K562 (cell line): Measurements from ENCODE around the gene ORAI2. TPM values are rescaled to one million over a fixed set of nuclear protein-coding genes. Genes with fewer than 3 reads are reported as not detected.

Experiments used
- ELF4 ChIP-seq: fragments of 450-650 bp; formaldehyde crosslinking; IDR thresholded peaks from 2 replicates; pipeline ENCODE4 v1.4.0; 2022; ENCODE audit warnings: missing genetic modification characterization
- ETV1 ChIP-seq: fragments of 450-650 bp; conservative IDR thresholded peaks from 2 replicates; pipeline ENCODE4 v1.6.1; 2016; ENCODE audit warnings: missing genetic modification characterization, control low read depth, low read depth, missing compliant biosample characterization
- GATAD2A ChIP-seq: fragments of 450-650 bp; IDR thresholded peaks from 2 replicates; pipeline ENCODE4 v1.6.1; 2017
- HNRNPUL1 ChIP-seq: fragments of 200-400 bp; formaldehyde crosslinking; IDR thresholded peaks from 2 replicates; pipeline ENCODE4 v1.6.1; 2017; ENCODE audit warnings: low read length
- JUND ChIP-seq, 2 experiments: IDR thresholded peaks; 2 replicates in 1 of 2; 3 replicates in 1 of 2; pipeline ENCODE4 v1.6.1; 2011; ENCODE audit warnings: borderline replicate concordance in 2 of 2, low read depth in 2 of 2, low read length in 2 of 2, improper control_type of control experiment in 1 of 2, missing biosample characterization in 1 of 2, missing genetic modification characterization in 1 of 2, missing genetic modification reagents in 1 of 2
- MEF2D ChIP-seq: conservative IDR thresholded peaks from 2 replicates; pipeline ENCODE4 v1.6.1; 2016; ENCODE audit warnings: low read depth, missing genetic modification characterization, missing compliant biosample characterization
- MTA3 ChIP-seq: fragments of 450-650 bp; formaldehyde crosslinking; IDR thresholded peaks from 2 replicates; pipeline ENCODE4 v1.6.1; 2017; ENCODE audit warnings: mild to moderate bottlenecking, borderline replicate concordance
- PHB ChIP-seq: fragments of 250-450 bp; sonication (Bioruptor Pico); IDR thresholded peaks from 2 replicates; pipeline ENCODE4 v1.5.0; 2021
- POLR2A ChIP-seq: fragments of 450-650 bp; conservative IDR thresholded peaks from 2 replicates; pipeline ENCODE4 v1.6.1; 2016
- POLR3G ChIP-seq: IDR thresholded peaks from 2 replicates; pipeline ENCODE4 v1.6.1; 2011; ENCODE audit not compliant: insufficient read length, insufficient replicate concordance; ENCODE audit errors: extremely low read depth
- RBM15 ChIP-seq: fragments of 200-400 bp; formaldehyde crosslinking; IDR thresholded peaks from 2 replicates; pipeline ENCODE4 v1.6.1; 2018; ENCODE audit warnings: mild to moderate bottlenecking, low read length, moderate library complexity; ENCODE audit not compliant: insufficient read depth
- RNF219 ChIP-seq: fragments of 250-450 bp; sonication (Bioruptor Pico); IDR thresholded peaks from 2 replicates; pipeline ENCODE4 v1.5.0; 2022; ENCODE audit warnings: mild to moderate bottlenecking
- SMARCE1 ChIP-seq: fragments of 450-650 bp; IDR thresholded peaks from 2 replicates; pipeline ENCODE4 v1.7.1; 2016; ENCODE audit warnings: mild to moderate bottlenecking
- TCF7 ChIP-seq: sonication (generic); IDR thresholded peaks from 2 replicates; pipeline ENCODE4 v1.6.1; 2016; ENCODE audit warnings: antibody characterized with exemption, borderline replicate concordance
- ZBTB33 ChIP-seq: sonication (generic); formaldehyde crosslinking; IDR thresholded peaks from 2 replicates; pipeline ENCODE4 v1.8.1; 2023; ENCODE audit warnings: mild to moderate bottlenecking, missing genetic modification reagents
- ZC3H4 ChIP-seq: sonication (generic); formaldehyde crosslinking; IDR thresholded peaks from 2 replicates; pipeline ENCODE4 v1.9.0; 2021; ENCODE audit warnings: missing genetic modification reagents, borderline replicate concordance
- ZFP91 ChIP-seq: sonication (generic); formaldehyde crosslinking; IDR thresholded peaks from 2 replicates; pipeline ENCODE4 v1.8.0; 2022; ENCODE audit warnings: mild to moderate bottlenecking, missing genetic modification reagents
- ZNF121 ChIP-seq: sonication (generic); formaldehyde crosslinking; conservative IDR thresholded peaks from 2 replicates; pipeline ENCODE4 v1.8.0; 2022; ENCODE audit warnings: missing genetic modification reagents
- ZNF277 ChIP-seq: fragments of 250-450 bp; sonication (Bioruptor Pico); IDR thresholded peaks from 2 replicates; pipeline ENCODE4 v1.8.0; 2022; ENCODE audit warnings: inconsistent platforms, mild to moderate bottlenecking, moderate library complexity, borderline replicate concordance
- ZNF444 ChIP-seq: fragments of 250-450 bp; sonication (Bioruptor Pico); IDR thresholded peaks from 2 replicates; pipeline ENCODE4 v1.4.0; 2020; ENCODE audit warnings: mild to moderate bottlenecking, moderate library complexity
- ZNF583 ChIP-seq: fragments of 250-450 bp; sonication (Bioruptor Pico); IDR thresholded peaks from 2 replicates; pipeline ENCODE4 v1.4.0; 2020
- ZNF75A ChIP-seq: fragments of 450-650 bp; formaldehyde crosslinking; IDR thresholded peaks from 2 replicates; pipeline ENCODE4 v1.4.0; 2020; ENCODE audit warnings: mild to moderate bottlenecking
- polyA plus RNA-seq, 8 experiments: library from polyadenylated mRNA; depleted of rRNA in 4 of 8; stranded (reverse) in 5 of 8; unstranded in 3 of 8; fragments of >200 nt; fragmentation: Nextera tagmentation in 2 of 8; fragmentation: Illumina TruSeq in 1 of 8; extraction: Ambion mirVana in 2 of 8; extraction: Trizol in 1 of 8; gene quantifications; 2 replicates each; pipeline versions ENCODE4 v1.2.1 to v1.2.3, GENCODE V29; 2011 to 2014; ENCODE audit warnings: inconsistent platforms in 1 of 8, missing spikeins in 1 of 8
- total RNA-seq, 7 experiments: library from RNA; depleted of rRNA in 6 of 7; stranded (reverse); fragments of >200 nt in 6 of 7; fragmentation: Illumina TruSeq in 2 of 7; extraction: Trizol in 2 of 7; gene quantifications; 2 replicates each; pipeline versions ENCODE4 v1.2.1 to v1.2.3, GENCODE V29; 2011 to 2021; ENCODE audit warnings: low replicate concordance in 1 of 7

Gene ORAI2
- total and polyA plus RNA-seq, 9 of the 15 experiments (the other 6 are each of a cell fraction or from before 2014, with no cell fraction given): 1.1 to 27.7 (median 9.2) TPM

GRCh38 chr7:102469351-102469971 lies 36.1 kb downstream of the ORAI2 start (continued):
- no peak for TF ChIP-seq RNF219 (CRISPR knock-in tag)
- no peak for TF ChIP-seq GATAD2A
- no peak for TF ChIP-seq POLR3G
- TF ChIP-seq ZNF277 (CRISPR knock-in tag): no peak
- no peak for TF ChIP-seq ZNF444
- TF ChIP-seq ZC3H4: no peak
- TF ChIP-seq POLR2A: 0 out of 2 replicates have a peak, but pooled peaks have one; percentile 7
- TF ChIP-seq JUND (IDR thresholded peaks at IDR 0.05; ENCODE audit: borderline replicate concordance, low read depth, low read length): no peak
- TF ChIP-seq JUND (tag; IDR thresholded peaks at IDR 0.05; ENCODE audit: borderline replicate concordance, low read depth, low read length): no peak
- TF ChIP-seq ETV1: no peak
- no peak for TF ChIP-seq ZNF121 (CRISPR knock-in tag)
- no peak for TF ChIP-seq PHB (CRISPR knock-in tag)
- no peak for TF ChIP-seq TCF7
- no peak for TF ChIP-seq RBM15
- TF ChIP-seq HNRNPUL1: no peak
- no peak for TF ChIP-seq ELF4 (CRISPR knock-in tag)
- no peak for TF ChIP-seq SMARCE1
- TF ChIP-seq ZBTB33 (CRISPR knock-in tag): 0 out of 2 replicates have a peak, but pooled peaks have one; percentile 25
- TF ChIP-seq ZNF583: no peak
- TF ChIP-seq ZNF75A (CRISPR knock-in tag): no peak
- no peak for TF ChIP-seq MEF2D (tag)
- no peak for TF ChIP-seq ZFP91 (CRISPR knock-in tag)
- TF ChIP-seq MTA3: no peak
